Mesenchymal stem cell (in vitro differentiated cells and primary cell): ENCODE measurements around the gene TMEM11.

ENCODE experiments used
- DNase-seq: peaks from one replicate; pipeline ENCODE4 v3.0.0-alpha.2; 2013
- H2AFZ ChIP-seq: one replicate; pipeline ENCODE4 v1.6.1; 2013; ENCODE audit warnings: low read depth, mild to moderate bottlenecking, control low read depth, inconsistent platforms, low read length, moderate library complexity
- H2AK5ac ChIP-seq: 2 replicates; pipeline ENCODE4 v1.6.1; 2013; ENCODE audit warnings: low read length, moderate library complexity, mild to moderate bottlenecking, inconsistent platforms; ENCODE audit not compliant: severe bottlenecking
- H2BK120ac ChIP-seq: one replicate; pipeline ENCODE4 v1.6.1; 2013; ENCODE audit warnings: low read depth, mild to moderate bottlenecking, inconsistent platforms, low read length, moderate library complexity
- H2BK12ac ChIP-seq, 2 experiments: one replicate each; pipeline ENCODE4 v1.6.1; 2013; ENCODE audit warnings: inconsistent platforms in 2 of 2, low read length in 2 of 2, mild to moderate bottlenecking in 2 of 2, moderate library complexity in 2 of 2, control low read depth in 1 of 2
- H2BK15ac ChIP-seq: one replicate; pipeline ENCODE4 v1.6.1; 2013; ENCODE audit warnings: mild to moderate bottlenecking, low read depth, inconsistent platforms; ENCODE audit not compliant: poor library complexity, severe bottlenecking
- H2BK5ac ChIP-seq: 2 replicates; pipeline ENCODE4 v1.6.1; 2013; ENCODE audit warnings: low read depth, mild to moderate bottlenecking, low read length, control low read depth, inconsistent platforms; ENCODE audit not compliant: poor library complexity, severe bottlenecking
- H3K14ac ChIP-seq, 2 experiments: one replicate each; pipeline ENCODE4 v1.6.1; 2013; ENCODE audit warnings: inconsistent platforms in 2 of 2, low read length in 2 of 2, control low read depth in 1 of 2, mild to moderate bottlenecking in 1 of 2, moderate library complexity in 1 of 2
- H3K18ac ChIP-seq, 2 experiments: one replicate each; pipeline ENCODE4 v1.6.1; 2013; ENCODE audit warnings: inconsistent platforms in 2 of 2, low read length in 2 of 2, control low read depth in 1 of 2, low read depth in 1 of 2, mild to moderate bottlenecking in 1 of 2
- H3K23ac ChIP-seq, 2 experiments: one replicate each; pipeline ENCODE4 v1.6.1; 2013; ENCODE audit warnings: inconsistent platforms in 2 of 2, low read length in 2 of 2, mild to moderate bottlenecking in 2 of 2, moderate library complexity in 2 of 2, control low read depth in 1 of 2
- H3K27ac ChIP-seq: 2 replicates; pipeline ENCODE4 v1.5.1; 2013; ENCODE audit warnings: mild to moderate bottlenecking, moderate library complexity, low read length, control low read depth, inconsistent platforms; ENCODE audit not compliant: poor library complexity, severe bottlenecking
- H3K27me3 ChIP-seq, 2 experiments: 2 replicates each; pipeline versions ENCODE4 v1.6.1 to v1.7.0; 2013; ENCODE audit warnings: low read length in 2 of 2, mild to moderate bottlenecking in 2 of 2, moderate library complexity in 2 of 2, control low read depth in 1 of 2, inconsistent platforms in 1 of 2; ENCODE audit not compliant: control insufficient read depth in 1 of 2, insufficient read depth in 1 of 2
- H3K36me3 ChIP-seq, 2 experiments: 2 replicates each; pipeline versions ENCODE4 v1.6.1 to v1.7.0; 2013; ENCODE audit warnings: low read length in 2 of 2, control low read depth in 1 of 2, inconsistent platforms in 1 of 2, low read depth in 1 of 2, mild to moderate bottlenecking in 1 of 2; ENCODE audit not compliant: insufficient read depth in 2 of 2, control insufficient read depth in 1 of 2
- H3K4ac ChIP-seq, 2 experiments: one replicate each; pipeline ENCODE4 v1.6.1; 2013; ENCODE audit warnings: inconsistent platforms in 2 of 2, low read length in 2 of 2, mild to moderate bottlenecking in 2 of 2, moderate library complexity in 2 of 2, control low read depth in 1 of 2, low read depth in 1 of 2
- H3K4me1 ChIP-seq: 2 replicates; pipeline ENCODE4 v1.6.1; 2013; ENCODE audit warnings: low read depth, low read length, control low read depth; ENCODE audit not compliant: control insufficient read depth, insufficient read depth
- H3K4me2 ChIP-seq: 2 replicates; pipeline ENCODE4 v1.6.1; 2013; ENCODE audit warnings: low read length, mild to moderate bottlenecking, inconsistent platforms; ENCODE audit not compliant: poor library complexity, severe bottlenecking
- H3K4me3 ChIP-seq, 2 experiments: 2 replicates each; pipeline versions ENCODE4 v1.5.1 to v1.7.0; 2013; ENCODE audit warnings: low read length in 2 of 2, mild to moderate bottlenecking in 2 of 2, control low read depth in 1 of 2, low read depth in 1 of 2; ENCODE audit not compliant: insufficient read depth in 1 of 2
- H3K79me1 ChIP-seq: replicated peaks from 2 replicates; pipeline ENCODE4 v1.6.1; 2013; ENCODE audit warnings: mild to moderate bottlenecking, control low read depth, low read length, inconsistent platforms; ENCODE audit not compliant: poor library complexity, severe bottlenecking
- H3K9ac ChIP-seq: 2 replicates; pipeline ENCODE4 v1.7.0; 2013; ENCODE audit warnings: mild to moderate bottlenecking, low read length, moderate library complexity
- H3K9me3 ChIP-seq: 2 replicates; pipeline ENCODE4 v1.7.0; 2013; ENCODE audit warnings: mild to moderate bottlenecking, low read length; ENCODE audit not compliant: control insufficient read depth
- H4K8ac ChIP-seq: one replicate; pipeline ENCODE4 v1.6.1; 2013; ENCODE audit warnings: inconsistent platforms, mild to moderate bottlenecking, low read length, moderate library complexity
- H4K91ac ChIP-seq: one replicate; pipeline ENCODE4 v1.6.1; 2013; ENCODE audit warnings: mild to moderate bottlenecking, low read length, inconsistent platforms
- WGBS: methylation state at CpG from one replicate; pipeline ENCODE4 v1.1.7; 2013; ENCODE audit warnings: mixed read lengths; 5-methylcytosine and 5-hydroxymethylcytosine counted together

Gene TMEM11

DNA sequence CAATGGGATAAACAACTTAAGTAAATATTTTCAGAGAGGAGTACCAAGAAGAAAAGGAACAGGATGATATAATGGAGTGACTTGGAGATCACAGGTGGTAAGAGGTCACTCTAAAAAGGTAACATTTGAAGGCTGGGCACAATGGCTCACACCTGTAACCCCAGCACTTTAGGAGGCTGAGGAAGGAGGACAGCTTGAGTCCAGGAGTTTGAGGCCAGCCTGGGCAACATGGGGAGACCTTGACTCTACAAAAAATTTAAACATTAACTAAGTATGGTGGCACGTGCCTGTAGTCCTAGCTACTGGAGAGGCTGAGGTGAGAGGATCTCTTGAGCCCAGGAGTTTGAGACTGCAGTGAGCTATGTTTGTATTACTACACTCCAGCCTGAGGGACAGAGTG, 3.4 kb upstream of the TMEM11 start:
- H3K79me1 ChIP-seq, result peaks cover 30% of the 10 kb centered on the region
- no peak overlapping the region for H2BK12ac ChIP-seq
- H2BK120ac ChIP-seq, result no peak overlapping the region
- no peak overlapping the region for H4K91ac ChIP-seq
- H2AK5ac ChIP-seq, result no peak overlapping the region
- no peak overlapping the region for H3K4ac ChIP-seq
- no peak overlapping the region for H2BK5ac ChIP-seq
- no peak overlapping the region for H4K8ac ChIP-seq
- H3K9ac ChIP-seq, result no peak overlapping the region
- H3K4me2 ChIP-seq, result no peak overlapping the region
- no peaks in the 10 kb centered on the region for H3K27me3 ChIP-seq
- no peak overlapping the region for H3K4me3 ChIP-seq
- no peak overlapping the region for H3K18ac ChIP-seq
- H3K27ac ChIP-seq, result no peak overlapping the region
- H2BK15ac ChIP-seq, result no peak overlapping the region
- peaks cover under 1% of the 10 kb centered on the region for H3K9me3 ChIP-seq
- H3K36me3 ChIP-seq, result peaks cover 13 to 16% of the 10 kb centered on the region in 2 experiments
- 95% methylated on average over 1 of the region's 1 CpG for WGBS
- no peak for DNase-seq
- H3K23ac ChIP-seq, result no peak overlapping the region
- H3K4me1 ChIP-seq, result peaks cover 6% of the 10 kb centered on the region
- H3K14ac ChIP-seq, result no peak overlapping the region
- no peak overlapping the region for H2AFZ ChIP-seq

DNA sequence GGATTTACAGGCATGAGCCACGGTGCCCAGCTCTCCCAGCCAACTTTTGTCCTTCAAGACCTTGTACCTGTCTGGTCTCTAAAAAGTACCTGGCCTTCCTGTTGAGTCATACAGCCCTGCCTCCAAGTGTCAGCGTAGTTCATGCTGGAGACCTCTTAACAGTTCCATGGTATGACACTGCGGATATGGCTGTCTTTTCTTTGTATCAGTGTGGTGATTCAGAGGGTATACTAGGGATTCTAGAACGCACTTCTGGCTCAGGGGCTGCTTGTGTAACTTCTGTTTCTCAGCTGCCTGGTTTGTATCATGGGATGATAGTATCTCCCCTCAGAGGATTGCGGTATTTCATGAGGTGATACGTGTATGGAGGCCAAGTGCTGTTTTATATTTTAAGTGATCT, 2.0 kb upstream of the TMEM11 start:
- Histone ChIP-seq H2AFZ (no peak overlapping the region), H4K91ac (no peak overlapping the region), H3K4ac (no peak overlapping the region), H3K4me3 (no peak overlapping the region), H3K18ac (no peak overlapping the region), H2AK5ac (no peak overlapping the region), H3K27ac (no peak overlapping the region), H3K36me3 (peaks cover 2 to 12% of the 10 kb centered on the region in 2 experiments), H2BK5ac (no peak overlapping the region), H3K79me1 (peaks cover 24% of the 10 kb centered on the region), H3K27me3 (no peaks in the 10 kb centered on the region), H3K9ac (no peak overlapping the region), H2BK120ac (no peak overlapping the region), H3K4me1 (peaks cover 13% of the 10 kb centered on the region), H4K8ac (no peak overlapping the region), H3K9me3 (no peaks in the 10 kb centered on the region), H3K23ac (no peak overlapping the region), H2BK15ac (no peak overlapping the region), H2BK12ac (no peak overlapping the region), H3K14ac (no peak overlapping the region), H3K4me2 (no peak overlapping the region)
- DNase-seq, result peak; percentile 34
- WGBS, result 87% methylated on average over 4 of the region's 6 CpGs

DNA sequence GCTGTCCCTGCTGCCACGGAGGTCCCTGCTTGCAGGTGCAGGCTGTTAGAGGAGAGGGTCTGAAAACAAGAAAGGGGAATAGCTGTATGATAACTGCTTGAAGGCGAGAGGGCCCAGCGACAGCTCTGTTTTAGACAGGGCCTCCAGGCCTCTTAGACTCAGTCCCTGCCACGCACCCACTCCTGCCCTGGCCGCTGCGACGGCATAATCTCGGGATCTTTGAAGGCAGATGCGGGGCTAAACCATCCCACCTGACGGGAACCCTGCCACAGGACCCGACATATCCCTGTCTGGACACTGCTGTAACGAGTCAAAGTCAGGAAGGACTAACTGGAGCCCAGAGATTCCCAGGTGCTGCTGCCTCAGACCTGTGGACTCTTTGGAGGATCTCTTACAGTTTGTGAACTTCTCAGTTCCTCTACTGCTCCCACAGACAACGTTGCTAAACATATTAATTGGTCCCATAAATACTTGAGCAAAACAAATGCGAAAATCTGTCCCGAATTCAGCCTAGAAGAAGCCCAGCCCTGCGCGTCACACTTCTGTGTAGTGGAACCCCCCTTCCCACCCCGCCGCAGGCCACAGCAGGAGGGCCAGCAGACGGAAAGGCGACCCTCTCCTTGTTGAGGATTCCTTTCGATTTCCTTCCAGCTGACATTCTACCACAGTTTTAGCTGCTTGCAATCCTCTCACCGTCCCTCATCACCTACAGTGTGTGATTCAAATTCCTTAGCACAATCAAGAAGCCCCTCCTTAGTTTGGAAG, 998 bp upstream of the TMEM11 start:
- Histone ChIP-seq H3K14ac (peak overlapping the region in 1 of 2 experiments; percentile 83), H3K4me2 (peak overlapping the region; percentile 69), H2AK5ac (no peak overlapping the region), H3K9me3 (no peaks in the 10 kb centered on the region), H2BK120ac (no peak overlapping the region), H3K27me3 (no peaks in the 10 kb centered on the region), H2BK5ac (no peak overlapping the region), H4K8ac (peak overlapping the region; percentile 91), H3K23ac (peak overlapping the region in 1 of 2 experiments; percentile 79), H3K27ac (peak overlapping the region; percentile 72), H4K91ac (peak overlapping the region; percentile 83), H3K4me3 (peak overlapping the region; percentile 74 to 96), H2BK15ac (no peak overlapping the region), H3K9ac (peak overlapping the region; percentile 97), H2AFZ (peak overlapping the region; percentile 43), H3K79me1 (peaks cover 22% of the 10 kb centered on the region), H3K36me3 (peaks cover 8 to 18% of the 10 kb centered on the region in 2 experiments), H3K4ac (peak overlapping the region; percentile 66 to 91), H3K4me1 (peaks cover 13% of the 10 kb centered on the region), H3K18ac (peak overlapping the region; percentile 34 to 88), H2BK12ac (peak overlapping the region in 1 of 2 experiments; percentile 49)
- 7% methylated on average over 23 of the region's 23 CpGs for WGBS
- DNase-seq, result peak; percentile 50

DNA sequence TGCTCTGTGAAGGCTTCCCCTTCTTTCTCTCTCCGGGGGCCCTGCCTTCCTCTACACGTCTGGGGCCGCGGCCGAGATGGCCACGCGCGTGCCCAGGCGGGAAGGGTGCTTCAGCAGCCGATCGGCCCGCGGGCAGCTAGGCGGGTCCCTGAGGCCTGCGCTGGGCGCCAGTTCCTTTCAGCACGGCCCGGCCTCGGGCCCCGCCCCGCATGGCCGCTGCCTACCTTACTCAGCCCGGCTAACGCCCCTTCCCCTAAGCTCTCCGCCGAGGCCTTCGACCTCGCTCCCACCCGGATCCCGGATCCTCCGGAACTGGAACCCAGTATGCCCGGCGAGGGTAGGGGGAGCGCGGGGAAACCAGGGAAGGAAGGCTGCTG, 335 bp downstream of the TMEM11 start:
- peak overlapping the region; percentile 81 for H2BK5ac ChIP-seq
- H3K36me3 ChIP-seq, result peaks cover 21 to 24% of the 10 kb centered on the region in 2 experiments
- DNase-seq, result no peak
- no peak overlapping the region for H2AK5ac ChIP-seq
- H4K91ac ChIP-seq, result peak overlapping the region; percentile 71
- peak overlapping the region in 1 of 2 experiments; percentile 37 for H3K23ac ChIP-seq
- peak overlapping the region; percentile 81 to 96 for H3K4me3 ChIP-seq
- no peaks in the 10 kb centered on the region for H3K27me3 ChIP-seq
- no peaks in the 10 kb centered on the region for H3K9me3 ChIP-seq
- peak overlapping the region; percentile 62 to 83 for H3K18ac ChIP-seq
- H3K4ac ChIP-seq, result peak overlapping the region; percentile 83 to 96
- peaks cover 17% of the 10 kb centered on the region for H3K79me1 ChIP-seq
- peak overlapping the region; percentile 78 for H4K8ac ChIP-seq
- peak overlapping the region; percentile 97 for H3K9ac ChIP-seq
- WGBS, result under 1% methylated on average over 35 of the region's 35 CpGs
- no peak overlapping the region for H2BK15ac ChIP-seq
- peak overlapping the region; percentile 88 for H3K4me2 ChIP-seq
- H3K27ac ChIP-seq, result peak overlapping the region; percentile 79
- no peak overlapping the region for H2BK12ac ChIP-seq
- peak overlapping the region; percentile 75 for H2AFZ ChIP-seq
- peak overlapping the region; percentile 9 to 82 for H3K14ac ChIP-seq
- H2BK120ac ChIP-seq, result peak overlapping the region; percentile 81
- H3K4me1 ChIP-seq, result peaks cover 15% of the 10 kb centered on the region
